ENCODE data around the gene AOX1. TPM values are rescaled to one million over a fixed set of nuclear protein-coding genes. Genes with fewer than 3 reads are reported as not detected.
"Not testable (repeated sequence)": the region's sequence is repeated elsewhere in the genome, so short reads cannot be mapped to it uniquely, and the experiment has no call there.

Gene AOX1
- polyA plus RNA-seq, 1 donor, result 2.6 TPM

DNA sequence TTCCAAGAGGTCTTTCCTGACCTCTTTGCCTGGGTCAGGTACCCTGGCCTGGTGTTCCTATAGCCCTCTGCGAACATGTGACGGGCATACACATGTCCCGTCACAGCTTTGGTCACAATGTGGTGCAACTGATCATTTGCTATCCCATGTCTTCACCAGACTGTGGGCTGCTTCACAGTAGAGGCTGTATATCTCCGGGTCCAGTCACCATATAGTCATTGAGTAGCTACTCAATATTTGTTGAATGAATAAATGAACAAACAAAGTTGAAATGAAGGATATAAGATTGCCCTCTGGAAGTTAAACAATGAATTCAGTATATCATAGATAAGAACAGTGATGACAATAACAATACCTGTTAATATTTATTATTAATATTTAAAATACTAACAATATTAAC, 16.8 kb downstream of the AOX1 start:
- DNase-seq, result no peak

DNA sequence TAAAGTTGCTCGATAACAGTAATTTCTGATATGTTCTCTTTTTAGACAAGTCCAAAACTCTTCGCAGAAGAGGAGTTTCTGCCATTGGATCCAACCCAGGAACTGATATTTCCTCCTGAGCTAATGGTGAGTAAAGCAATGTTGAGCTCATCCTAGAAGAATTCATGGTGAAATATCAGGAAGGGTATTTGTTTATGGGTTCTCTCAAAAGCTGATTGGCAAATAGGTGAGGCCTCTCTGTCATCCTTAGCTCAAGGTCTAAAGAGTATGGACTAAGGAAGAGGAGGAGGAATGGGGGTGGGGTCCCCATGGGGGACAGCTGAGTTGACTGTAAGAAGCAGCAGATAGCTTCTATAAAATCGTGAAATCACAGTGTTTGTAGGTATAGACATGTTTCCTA, 18.2 kb downstream of the AOX1 start:
- no peak for DNase-seq

DNA sequence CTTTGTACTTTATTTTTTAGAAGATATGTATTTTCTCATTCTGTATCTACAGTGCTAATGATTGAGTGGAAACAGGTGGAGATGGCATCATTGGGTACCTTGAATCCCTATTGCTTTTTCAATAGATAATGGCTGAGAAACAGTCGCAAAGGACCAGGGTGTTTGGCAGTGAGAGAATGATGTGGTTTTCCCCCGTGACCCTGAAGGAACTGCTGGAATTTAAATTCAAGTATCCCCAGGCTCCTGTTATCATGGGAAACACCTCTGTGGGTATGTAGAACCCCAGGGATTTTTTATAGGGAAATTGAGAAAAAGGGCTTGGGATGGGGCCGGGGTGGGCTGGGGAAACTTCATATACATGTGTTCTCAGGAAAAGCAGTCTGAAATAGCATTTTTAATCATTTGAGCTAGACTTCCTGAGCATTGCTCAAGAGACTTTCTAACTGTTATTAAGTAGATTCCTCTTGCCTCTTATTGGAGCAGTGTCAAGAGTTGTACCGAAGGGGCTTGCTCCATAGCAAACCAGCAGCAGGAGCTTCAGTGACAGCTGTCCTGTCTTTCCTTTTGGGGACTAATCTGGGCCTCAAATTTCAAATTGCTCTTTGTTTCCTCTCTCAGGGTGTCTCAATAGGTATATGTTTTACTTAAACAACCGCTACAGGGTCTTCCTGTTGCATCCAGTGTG, 18.9 kb downstream of the AOX1 start:
- no peak for DNase-seq

DNA sequence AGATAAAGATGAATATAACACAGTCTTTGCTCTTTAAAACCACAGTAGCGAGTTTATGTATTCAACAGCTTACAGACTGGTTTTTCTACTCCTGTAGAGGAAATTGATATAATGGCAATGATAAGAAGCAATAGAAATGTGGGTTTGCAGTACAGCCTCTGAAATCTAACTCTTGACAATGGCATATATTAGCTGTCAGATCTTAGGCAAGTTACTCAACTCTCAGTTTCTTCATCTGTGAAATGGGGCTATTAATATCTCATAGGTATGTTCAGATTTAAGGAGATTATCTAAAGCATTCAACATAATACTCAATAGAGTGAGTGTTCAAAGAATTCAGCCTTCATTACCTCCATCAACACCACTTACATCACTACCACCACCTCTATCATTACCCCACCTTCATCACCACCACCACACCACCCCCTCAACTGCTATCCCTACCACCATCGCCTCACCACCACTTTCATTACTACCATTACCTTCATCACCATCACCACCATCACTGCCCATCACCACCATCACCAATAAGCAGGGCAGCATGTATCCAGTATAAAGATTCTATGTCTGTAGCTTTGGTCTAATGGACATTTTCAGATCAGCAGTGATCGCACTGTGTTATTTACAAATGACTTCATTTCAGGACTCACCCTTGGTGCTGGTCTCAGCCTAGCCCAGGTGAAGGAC, 22.7 kb downstream of the AOX1 start:
- no peak for DNase-seq

DNA sequence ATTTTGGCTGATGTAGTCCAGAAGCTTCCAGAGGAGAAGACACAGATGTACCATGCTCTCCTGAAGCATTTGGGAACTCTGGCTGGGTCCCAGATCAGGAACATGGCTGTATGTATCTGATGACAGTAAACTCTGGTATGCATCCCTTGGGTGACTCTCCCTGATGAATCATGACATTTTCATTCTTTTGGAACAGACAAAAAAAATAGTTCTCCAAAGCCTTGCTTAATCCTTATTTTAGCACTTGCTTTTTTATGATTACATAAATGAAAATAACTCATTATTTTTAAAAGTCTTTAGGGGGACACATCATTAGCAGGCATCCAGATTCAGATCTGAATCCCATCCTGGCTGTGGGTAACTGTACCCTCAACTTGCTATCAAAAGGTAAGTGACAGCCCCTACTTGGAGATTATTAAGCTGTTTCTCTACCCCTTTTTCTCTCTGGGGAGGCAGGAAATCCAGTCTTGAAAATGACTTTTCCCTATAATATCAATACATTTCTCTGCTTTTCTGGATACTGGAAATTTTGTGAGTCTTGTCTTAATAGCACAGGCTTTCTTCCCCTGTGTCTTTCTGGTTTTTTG, 23.3 kb downstream of the AOX1 start:
- DNase-seq, result no peak

DNA sequence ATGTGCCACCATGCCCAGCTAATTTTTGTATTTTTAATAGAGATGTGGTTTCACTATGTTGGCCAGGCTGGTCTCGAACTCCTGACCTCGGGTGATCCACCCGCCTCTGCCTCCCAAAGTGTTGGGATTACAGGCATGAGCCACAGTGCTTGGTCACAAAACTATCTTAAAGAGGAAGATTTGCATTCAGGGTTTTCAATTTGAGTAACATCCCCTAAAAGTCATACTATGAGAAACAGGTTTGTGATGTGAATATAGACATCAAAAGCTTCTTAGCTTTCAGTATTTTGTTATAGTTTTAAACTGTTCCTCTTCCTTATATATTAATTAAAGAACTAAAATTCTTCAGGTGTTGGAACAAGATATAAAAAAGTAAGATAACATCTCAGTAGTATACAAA, 24.4 kb downstream of the AOX1 start:
- not testable (repeated sequence) for DNase-seq

DNA sequence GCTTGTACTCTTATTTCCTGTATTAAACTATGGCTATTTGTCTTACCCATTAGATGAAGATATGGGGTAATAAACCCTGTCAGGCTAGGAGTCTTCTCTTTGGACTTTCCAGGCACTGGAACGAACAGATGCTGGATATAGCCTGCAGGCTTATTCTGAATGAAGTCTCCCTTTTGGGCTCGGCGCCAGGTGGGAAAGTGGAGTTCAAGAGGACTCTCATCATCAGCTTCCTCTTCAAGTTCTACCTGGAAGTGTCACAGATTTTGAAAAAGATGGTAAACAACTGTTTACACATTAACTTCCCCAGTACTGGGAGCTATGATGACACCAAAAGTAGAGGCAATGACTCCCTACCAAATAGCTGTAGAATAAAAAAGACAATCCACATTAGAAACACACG, 27.9 kb downstream of the AOX1 start:
- DNase-seq, result no peak

DNA sequence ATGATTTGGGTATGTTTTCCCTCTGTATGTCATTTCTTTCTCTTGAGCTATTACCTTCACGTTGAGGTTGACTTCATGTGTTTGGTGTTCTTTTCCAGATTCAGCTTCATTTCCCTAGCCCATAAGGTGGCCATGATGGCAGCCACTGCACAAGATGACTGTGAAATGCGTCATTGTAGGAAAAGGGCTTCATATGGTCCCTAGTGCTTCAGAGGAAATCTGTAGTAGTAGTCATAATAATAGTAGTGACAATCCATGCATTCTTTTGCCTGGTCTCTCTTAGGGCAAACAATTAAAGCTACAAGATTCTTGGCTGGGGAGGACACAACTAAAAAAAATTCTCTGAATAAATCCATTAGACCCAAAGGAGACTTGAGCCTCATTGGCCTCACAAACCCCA, 28.4 kb downstream of the AOX1 start:
- no peak for DNase-seq

DNA sequence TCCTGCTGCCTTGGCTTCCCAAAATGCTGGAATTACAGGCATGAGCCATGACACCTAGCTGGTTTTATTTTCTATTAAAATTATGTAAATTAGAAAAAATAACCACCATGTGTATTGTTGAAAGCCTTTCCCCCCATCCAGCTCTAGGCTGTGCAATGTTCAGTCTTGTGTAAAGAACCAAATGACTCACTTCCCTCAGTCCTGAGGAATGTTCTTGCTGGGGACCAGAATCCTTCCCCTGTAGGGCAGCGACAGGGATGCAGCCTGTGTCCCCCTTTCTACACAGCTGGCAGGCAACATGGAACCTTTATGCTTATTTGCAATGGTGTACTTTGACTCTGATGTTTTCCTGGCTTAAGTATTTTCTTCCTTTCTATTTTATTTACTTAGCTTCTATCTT, 29.4 kb downstream of the AOX1 start:
- no peak for DNase-seq

DNA sequence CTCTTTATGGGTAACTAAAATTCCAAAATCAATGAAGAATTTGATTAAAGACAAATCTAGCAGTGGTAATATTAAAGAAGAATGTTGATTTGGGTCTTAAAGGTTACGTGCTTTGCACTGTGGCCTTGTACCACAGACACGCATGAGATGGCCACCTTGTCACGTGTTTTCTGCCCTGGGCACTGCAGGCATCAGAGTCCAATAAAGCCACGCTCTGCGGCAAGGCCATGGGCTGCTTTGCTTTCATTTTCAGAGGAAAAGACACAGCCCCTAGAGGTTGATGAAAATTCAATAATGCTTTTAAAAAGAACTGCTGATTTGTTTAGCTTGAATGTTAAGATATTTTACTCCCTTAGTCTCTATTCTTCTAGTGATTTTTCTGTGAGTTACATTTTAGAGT, 30.4 kb downstream of the AOX1 start:
- DNase-seq, result no peak

DNA sequence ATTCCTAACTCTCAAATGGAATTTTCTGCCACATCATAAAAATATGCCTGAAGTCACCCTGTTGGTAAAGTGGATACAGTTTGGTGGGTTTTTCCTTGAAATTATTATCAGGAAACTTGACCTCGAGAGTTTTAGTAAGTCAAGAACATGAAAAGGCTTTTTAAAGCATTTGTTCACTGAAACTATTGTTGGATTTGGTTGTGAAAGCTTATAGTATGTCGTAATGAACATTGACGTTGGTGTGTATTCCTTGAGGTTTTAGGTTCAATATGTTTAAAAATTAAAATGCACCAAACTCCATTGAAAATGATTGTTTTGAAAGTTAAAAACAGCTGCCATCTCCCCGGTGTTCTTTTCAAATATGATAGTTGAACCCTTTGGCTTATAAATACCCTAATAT, 30.8 kb downstream of the AOX1 start:
- no peak for DNase-seq

DNA sequence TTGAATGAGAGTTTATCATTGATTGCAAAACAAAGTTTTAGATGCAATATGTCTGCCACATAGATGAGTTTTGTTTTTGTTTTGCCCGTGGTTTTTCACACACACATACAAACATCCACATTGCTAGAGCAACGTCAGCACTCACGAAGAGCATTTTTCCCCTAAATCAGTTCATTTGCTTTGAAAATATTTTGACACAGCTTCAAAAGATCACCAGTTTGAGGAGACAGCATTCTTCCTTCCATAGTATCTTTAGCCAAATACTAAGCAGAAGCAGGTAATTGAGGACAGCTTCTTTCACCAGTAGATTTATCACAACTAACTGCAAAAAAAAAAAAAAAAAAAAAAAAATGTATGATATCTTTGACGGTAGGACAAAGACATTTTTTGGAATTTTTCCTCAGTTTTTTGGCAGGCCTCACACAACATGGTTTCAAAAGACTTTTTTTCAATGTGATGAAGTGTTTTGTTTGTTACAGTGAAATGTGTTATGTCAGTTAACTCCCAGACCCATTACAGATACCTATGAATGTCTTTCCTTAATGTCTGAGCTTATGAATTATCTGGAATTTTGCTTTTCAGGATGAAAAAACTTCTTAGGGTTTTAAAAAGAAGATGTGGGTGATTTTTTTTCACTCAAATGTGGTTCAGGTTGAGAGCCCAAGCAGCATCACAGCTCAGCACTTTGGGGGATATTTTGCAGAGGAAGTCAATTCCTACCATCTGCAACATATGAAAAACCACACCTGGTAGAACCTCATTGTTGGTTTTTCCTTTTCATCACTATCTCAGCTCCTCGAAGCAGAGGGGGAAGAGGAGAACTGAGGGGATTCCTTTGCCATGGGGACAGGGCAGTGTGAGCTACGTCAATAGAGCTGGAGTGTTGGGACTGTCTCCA, 31.6 kb downstream of the AOX1 start:
- DNase-seq, result no peak

DNA sequence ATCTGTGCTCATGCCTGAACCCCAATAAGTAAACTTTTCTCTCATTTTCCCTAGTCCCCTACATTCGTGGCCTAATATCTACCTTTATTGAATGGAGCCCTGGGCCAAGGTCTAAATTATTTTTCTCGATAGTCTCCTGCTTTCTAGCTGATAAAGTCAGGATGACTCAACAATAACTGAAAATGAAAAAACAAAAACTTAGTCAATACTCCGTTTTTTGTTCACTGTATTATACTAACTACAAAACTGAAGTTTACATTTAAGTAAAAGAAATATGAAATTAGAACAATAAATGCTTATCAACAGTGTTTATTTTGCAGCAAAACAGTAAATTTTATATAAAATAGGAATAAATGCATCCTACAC, 32.2 kb downstream of the AOX1 start:
- DNase-seq, result no peak

DNA sequence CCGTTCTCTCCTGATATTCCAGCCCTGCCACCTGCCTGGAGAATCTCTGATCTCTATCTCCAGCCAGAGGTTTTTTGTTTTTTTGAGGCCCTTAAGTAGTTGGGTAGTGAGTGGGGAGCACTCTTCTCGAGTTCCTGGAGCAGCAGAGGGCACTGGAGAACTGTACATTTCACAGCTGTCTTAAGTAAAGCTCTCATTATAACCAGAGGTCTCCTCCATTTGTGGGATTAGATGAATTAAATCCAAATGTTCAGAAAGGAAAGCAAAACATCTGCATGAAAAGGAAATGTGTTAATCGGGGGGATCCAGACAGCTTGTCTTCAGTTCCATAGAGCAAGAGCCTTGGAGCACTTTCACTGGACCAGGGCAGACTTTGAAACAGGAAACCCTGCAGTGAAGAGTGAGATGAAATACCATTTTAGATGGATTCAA, 32.8 kb downstream of the AOX1 start:
- no peak for DNase-seq

DNA sequence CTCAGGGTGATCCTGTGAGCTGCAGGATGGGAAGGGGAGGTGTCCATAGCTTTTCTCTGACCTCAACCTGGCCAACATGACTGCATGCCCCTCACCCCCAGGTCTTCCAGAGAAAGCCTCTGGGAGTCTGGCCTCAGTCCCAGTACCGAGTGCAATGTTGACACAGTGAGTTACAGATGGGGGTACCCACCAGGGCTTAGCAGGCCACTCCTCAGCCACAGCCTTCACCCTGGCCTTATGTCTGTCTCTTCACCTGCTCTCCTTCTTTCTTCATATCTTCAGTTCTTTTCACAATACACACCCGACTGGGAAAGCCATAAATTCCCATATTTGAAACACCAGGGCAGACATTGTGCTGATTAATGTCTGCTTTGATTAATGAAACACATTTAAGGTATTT, 33.5 kb downstream of the AOX1 start:
- DNase-seq, result no peak

DNA sequence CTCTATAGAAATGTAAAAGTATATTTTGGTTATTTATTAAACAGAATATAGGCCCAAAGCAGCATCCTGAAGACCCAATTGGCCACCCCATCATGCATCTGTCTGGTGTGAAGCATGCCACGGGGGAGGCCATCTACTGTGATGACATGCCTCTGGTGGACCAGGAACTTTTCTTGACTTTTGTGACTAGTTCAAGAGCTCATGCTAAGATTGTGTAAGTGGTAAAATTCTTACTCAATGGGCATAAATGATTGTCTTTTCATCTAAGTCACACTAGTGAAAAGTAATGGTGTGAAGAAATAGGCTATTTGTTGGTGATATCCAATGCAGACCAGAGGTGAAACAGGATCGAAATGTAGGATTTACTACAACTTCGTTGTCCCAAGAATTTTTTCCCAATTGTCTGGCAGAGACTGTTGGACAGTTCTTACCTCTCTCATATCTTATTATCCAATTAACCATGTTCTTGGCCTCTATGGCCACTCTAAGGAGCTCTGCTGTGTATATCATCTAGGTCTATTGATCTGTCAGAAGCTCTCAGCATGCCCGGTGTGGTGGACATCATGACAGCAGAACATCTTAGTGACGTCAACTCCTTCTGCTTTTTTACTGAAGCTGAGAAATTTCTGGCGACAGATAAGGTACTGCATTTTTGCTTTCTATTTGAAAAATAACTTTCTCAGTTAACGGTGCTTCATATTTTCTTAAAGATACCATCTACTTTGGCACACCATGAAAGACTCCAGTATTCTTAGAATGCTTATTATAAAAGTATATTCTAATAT, 35.0 kb downstream of the AOX1 start:
- no peak for DNase-seq

DNA sequence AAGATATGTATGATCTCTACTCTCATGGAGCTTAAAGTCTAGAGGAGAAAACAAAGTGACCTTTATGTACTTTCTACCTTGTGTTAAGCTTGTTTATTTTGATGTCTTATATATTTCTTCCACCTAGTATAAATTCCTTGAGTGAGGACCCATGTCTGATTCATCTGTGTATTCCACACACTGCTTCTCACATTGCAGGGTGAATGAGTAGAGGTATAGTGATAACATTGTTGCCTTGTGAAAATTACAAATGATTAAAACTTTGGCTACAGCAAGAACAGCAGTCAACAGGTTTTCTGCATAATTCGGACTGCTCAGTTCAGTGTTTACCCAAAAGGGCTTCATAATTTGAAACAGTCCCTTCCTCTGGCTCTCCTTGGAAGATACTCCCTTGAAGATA, 36.3 kb downstream of the AOX1 start:
- no peak for DNase-seq

DNA sequence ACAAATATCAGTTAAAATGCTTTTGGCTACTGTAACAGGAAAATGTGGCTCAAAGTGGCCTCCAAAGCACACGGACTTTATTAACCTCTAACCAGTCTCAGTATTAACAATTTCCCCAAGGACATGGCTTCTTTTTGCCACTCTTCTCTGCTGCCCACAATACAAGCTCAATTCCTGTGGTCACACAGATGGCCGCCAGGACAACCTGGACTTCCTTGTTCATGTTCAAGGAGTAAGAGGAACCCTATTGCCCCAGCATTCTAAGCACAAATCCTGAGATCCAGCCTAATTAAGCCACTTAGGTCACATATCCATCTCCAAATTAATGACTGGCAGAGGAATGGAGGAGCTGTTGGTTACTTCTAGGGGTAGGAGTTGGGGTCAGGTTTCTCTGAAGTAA, 38.2 kb downstream of the AOX1 start:
- DNase-seq, result no peak

DNA sequence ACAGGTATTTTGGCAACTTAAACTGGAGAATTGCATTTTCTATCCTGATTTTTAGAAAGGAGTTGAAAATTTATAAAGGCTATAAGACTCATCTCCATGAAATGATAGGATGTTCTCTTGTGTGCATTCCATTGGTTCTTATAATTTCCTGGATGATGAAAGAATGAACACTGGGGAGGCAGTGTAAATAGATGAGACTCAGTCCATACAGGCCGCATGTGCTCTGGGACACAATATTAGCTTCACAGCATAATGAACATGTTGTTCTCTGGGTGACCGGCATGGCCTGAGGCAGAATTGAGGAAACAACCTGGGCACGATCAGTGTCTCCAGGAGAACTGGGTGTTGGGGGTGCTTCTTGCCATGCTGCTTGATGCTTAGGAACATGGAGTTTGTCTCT, 38.8 kb downstream of the AOX1 start:
- no peak for DNase-seq

DNA sequence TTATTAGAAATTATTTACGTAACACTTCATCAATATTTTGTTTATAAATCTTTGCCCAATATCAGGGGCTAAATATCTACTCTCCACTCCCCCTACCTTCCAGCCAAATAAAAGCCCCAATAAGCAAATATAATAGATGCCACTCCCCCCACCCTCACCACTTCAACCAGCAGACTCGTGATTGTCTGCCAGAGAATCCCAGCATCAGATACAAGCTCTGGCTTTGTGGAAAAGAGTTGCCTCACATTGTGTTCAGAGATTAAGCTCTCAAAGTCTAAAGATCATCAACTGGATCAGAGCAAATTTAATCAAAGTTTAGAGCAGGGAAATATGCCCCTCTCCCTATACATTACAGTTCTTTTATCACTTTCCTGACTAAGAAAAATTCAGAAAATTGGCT, 39.5 kb downstream of the AOX1 start:
- no peak for DNase-seq

DNA sequence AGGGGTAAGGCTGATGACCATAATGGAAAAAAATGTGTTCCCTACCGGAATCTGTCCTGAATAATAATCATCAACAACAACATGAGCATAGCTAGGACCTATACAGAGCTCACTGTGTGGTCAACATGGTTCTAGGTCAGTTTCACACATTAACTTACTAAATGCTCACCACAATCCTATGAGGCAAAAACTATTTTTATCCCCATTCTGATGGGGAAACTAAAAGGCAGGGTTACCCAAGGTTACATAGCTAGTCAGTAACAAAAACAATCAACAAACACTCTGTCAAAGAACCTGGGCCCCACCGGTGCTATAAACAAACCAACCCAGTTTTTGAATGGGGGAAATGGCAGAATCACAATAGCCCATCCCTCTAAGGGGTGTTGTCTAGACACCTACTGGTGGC, 40.1 kb downstream of the AOX1 start:
- DNase-seq, result no peak

Data from left kidney (tissue), 2 donors.